ENCODE measurements around the gene NOL6. TPM values are rescaled to one million over a fixed set of nuclear protein-coding genes. Genes with fewer than 3 reads are reported as not detected.

The NOL6 gene
- total RNA-seq, 4 donors from 2014 or later: 40.4 to 50.4 (median 44.1) TPM

DNA sequence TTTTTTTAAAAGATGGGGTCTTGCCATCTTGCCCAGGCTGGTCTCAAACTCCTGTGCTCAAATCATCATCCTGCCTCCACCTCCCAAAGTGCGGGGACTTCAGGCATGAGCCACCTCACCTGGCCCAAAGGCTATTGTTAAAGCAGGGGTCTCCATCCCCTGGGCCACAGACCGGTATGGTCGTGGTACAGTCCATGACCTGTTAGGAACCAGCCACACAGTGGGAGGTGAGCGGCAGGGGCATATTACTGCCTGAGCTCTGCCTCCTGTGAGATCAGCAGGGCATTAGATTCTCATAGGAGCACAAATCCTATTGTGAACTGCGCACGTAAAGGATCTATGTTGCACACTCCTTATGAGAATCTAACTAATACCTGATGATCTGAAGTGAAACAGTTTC, 7.3 kb upstream of the NOL6 start:
- 96% methylated on average over 6 of the region's 6 CpGs for WGBS

DNA sequence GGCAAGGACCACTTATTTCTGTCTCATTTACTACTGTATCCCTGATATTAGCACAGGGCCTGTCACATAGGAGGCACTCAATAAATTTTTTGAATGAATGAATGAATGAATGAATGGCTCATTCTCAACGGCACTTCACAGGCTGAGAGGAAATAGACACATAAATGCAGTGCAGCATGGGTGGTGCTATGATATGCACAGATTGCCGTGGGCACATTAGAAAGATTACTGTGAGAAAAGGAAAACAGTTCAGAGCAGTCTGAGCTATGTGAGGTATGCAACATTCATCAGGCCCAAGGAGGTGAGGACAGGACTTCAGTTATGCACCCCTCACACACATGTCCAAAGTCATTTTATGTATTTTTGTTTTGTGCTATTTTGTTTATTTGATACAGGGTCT, 6.4 kb upstream of the NOL6 start:
- no peaks in the 10 kb centered on the region for H3K27me3 ChIP-seq
- 50% methylated on average over 2 of the region's 2 CpGs for whole genome bisulfite sequencing
- TF ChIP-seq POLR2AphosphoS5 (IDR thresholded peaks at IDR 0.05) (no peak), EP300 (IDR thresholded peaks at IDR 0.05) (no peak), POLR2A (IDR thresholded peaks at IDR 0.05) (no peak)
- TF ChIP-seq, protein P1, sequence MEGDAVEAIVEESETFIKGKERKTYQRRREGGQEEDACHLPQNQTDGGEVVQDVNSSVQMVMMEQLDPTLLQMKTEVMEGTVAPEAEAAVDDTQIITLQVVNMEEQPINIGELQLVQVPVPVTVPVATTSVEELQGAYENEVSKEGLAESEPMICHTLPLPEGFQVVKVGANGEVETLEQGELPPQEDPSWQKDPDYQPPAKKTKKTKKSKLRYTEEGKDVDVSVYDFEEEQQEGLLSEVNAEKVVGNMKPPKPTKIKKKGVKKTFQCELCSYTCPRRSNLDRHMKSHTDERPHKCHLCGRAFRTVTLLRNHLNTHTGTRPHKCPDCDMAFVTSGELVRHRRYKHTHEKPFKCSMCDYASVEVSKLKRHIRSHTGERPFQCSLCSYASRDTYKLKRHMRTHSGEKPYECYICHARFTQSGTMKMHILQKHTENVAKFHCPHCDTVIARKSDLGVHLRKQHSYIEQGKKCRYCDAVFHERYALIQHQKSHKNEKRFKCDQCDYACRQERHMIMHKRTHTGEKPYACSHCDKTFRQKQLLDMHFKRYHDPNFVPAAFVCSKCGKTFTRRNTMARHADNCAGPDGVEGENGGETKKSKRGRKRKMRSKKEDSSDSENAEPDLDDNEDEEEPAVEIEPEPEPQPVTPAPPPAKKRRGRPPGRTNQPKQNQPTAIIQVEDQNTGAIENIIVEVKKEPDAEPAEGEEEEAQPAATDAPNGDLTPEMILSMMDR (IDR thresholded peaks at IDR 0.05): no peak
- no peaks in the 10 kb centered on the region for H3K9me3 ChIP-seq
- DNase-seq (ENCODE audit: low spot score in 2 of 2): no peak
- H3K4me3 ChIP-seq: no peak overlapping the region
- H3K36me3 ChIP-seq: no peaks in the 10 kb centered on the region
- no peak overlapping the region for H3K27ac ChIP-seq
- H3K4me1 ChIP-seq: no peaks in the 10 kb centered on the region

More for the DNA sequence above, 7.3 kb upstream of the NOL6 start:
- H3K27ac ChIP-seq: no peak overlapping the region
- no peaks in the 10 kb centered on the region for H3K27me3 ChIP-seq
- H3K36me3 ChIP-seq: no peaks in the 10 kb centered on the region
- no peak for TF ChIP-seq EP300 (IDR thresholded peaks at IDR 0.05)
- TF ChIP-seq POLR2AphosphoS5 (IDR thresholded peaks at IDR 0.05): no peak
- TF ChIP-seq POLR2A (IDR thresholded peaks at IDR 0.05): no peak
- TF ChIP-seq, protein P1 (IDR thresholded peaks at IDR 0.05): no peak
- DNase-seq (ENCODE audit: low spot score in 2 of 2): no peak
- no peak overlapping the region for H3K4me3 ChIP-seq
- H3K4me1 ChIP-seq: no peaks in the 10 kb centered on the region
- no peaks in the 10 kb centered on the region for H3K9me3 ChIP-seq

DNA sequence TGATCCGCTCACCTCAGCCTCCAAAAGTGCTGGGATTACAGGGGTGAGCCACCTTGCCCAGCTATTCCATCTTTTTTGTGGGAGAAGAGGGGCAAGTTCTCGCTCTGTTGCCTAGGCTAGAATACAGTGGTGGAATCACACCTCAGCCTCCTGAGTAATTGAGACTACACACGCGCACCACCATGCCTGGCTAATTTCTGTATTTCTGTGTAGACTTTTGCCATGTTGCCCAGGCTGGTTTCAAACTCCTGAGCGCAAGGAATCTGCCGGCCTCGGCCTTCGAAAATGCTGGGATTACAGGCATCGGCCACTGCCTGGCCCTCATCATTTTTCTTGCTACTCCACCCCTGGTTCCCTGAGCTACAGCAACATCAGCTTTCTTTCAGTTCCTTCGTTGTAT, 2.8 kb upstream of the NOL6 start:
- Histone ChIP-seq H3K9me3 (no peaks in the 10 kb centered on the region), H3K27ac (no peak overlapping the region), H3K4me3 (no peak overlapping the region), H3K4me1 (peaks cover 22% of the 10 kb centered on the region), H3K36me3 (peaks cover 7% of the 10 kb centered on the region), H3K27me3 (no peaks in the 10 kb centered on the region)
- no peak for DNase-seq (ENCODE audit: low spot score in 2 of 2)
- WGBS: 93% methylated on average over 10 of the region's 10 CpGs
- TF ChIP-seq, protein P1 (IDR thresholded peaks at IDR 0.05): no peak
- TF ChIP-seq EP300 (IDR thresholded peaks at IDR 0.05): no peak
- no peak for TF ChIP-seq POLR2AphosphoS5 (IDR thresholded peaks at IDR 0.05)
- TF ChIP-seq POLR2A (IDR thresholded peaks at IDR 0.05): no peak

DNA sequence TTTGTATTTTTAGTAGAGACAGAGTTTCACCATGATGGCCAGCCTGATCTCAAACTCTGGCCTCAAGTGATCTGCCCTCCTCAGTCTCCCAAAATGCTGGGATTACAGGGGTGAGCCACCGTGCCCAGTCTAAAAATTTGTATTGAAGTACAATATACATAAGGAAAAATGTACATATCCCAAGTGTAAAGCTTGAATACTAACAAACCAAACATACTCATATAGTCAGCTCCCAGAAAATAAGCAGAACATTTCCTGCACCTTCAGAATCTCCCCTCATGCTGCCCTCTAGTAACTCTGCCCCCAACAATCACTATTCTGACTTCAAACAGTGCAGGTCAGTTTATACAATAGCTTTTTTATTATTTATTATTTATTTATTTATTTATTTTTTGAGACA, 1.6 kb upstream of the NOL6 start:
- WGBS: 82% methylated on average over 1 of the region's 1 CpG
- peaks cover 17% of the 10 kb centered on the region for H3K36me3 ChIP-seq
- no peak overlapping the region for H3K27ac ChIP-seq
- H3K27me3 ChIP-seq: no peaks in the 10 kb centered on the region
- DNase-seq (ENCODE audit: low spot score in 2 of 2): no peak
- peaks cover 22% of the 10 kb centered on the region for H3K4me1 ChIP-seq
- TF ChIP-seq, protein P1 (IDR thresholded peaks at IDR 0.05): no peak
- TF ChIP-seq POLR2A (IDR thresholded peaks at IDR 0.05): no peak
- TF ChIP-seq EP300 (IDR thresholded peaks at IDR 0.05): no peak
- TF ChIP-seq POLR2AphosphoS5 (IDR thresholded peaks at IDR 0.05): no peak
- no peak overlapping the region for H3K4me3 ChIP-seq
- H3K9me3 ChIP-seq: no peaks in the 10 kb centered on the region

DNA sequence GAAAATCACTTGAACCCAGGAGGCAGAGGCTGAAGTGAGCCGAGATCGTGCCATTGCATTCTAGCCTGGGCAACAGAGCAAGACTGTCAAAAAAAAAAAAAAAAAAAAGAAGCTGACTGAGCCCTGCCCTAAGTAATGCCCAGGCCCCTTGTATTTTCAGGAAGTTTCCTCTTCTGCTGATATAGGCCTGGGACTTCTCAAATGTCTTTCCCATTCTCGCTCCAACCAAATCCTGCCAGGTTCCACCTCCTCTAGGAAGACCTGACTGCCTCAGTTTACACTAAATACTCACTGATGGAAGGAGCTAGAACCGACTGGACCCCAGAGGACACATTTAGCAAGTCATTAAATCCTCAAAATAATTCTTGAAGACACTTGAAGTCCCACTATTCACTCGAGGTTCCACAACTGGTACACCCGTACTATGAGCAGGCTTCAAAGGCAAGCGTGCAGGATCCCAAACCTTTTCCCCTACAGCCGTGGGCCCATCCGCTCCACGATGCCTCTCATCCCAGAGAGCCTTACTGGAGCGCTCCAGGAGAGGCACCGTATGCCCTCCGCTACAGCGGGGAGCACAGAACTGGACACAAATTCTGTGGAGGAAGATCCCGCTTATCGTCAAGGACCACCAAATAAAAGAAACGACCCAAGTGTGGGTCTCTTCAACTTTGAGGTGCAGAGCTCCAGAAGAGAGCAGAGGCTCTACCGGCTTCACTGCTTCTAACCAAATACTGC, 676 bp downstream of the NOL6 start:
- 10% methylated on average over 18 of the region's 18 CpGs for WGBS
- peak overlapping the region; percentile 97 for H3K4me3 ChIP-seq
- H3K9me3 ChIP-seq: no peaks in the 10 kb centered on the region
- H3K36me3 ChIP-seq: peaks cover 40% of the 10 kb centered on the region
- H3K4me1 ChIP-seq: peaks cover 22% of the 10 kb centered on the region
- DNase-seq (ENCODE audit: low spot score in 2 of 2): no peak
- no peaks in the 10 kb centered on the region for H3K27me3 ChIP-seq
- no peak overlapping the region for H3K27ac ChIP-seq
- TF ChIP-seq, protein P1 (IDR thresholded peaks at IDR 0.05): no peak
- TF ChIP-seq POLR2A (IDR thresholded peaks at IDR 0.05) (no peak), POLR2AphosphoS5 (IDR thresholded peaks at IDR 0.05) (no peak), EP300 (IDR thresholded peaks at IDR 0.05) (no peak)
